HepG2 (cell line): ENCODE results near the gene CPLX1. TPM values are rescaled to one million over a fixed set of nuclear protein-coding genes. Genes with fewer than 3 reads are reported as not detected.

Experiments used
- ARNT2 ChIP-seq: sonication (generic); formaldehyde crosslinking; IDR thresholded peaks from 2 replicates; pipeline ENCODE4 v1.8.0; 2022; ENCODE audit warnings: mild to moderate bottlenecking, low read depth, missing genetic modification reagents, moderate library complexity
- GABPB1 ChIP-seq: IDR thresholded peaks from 2 replicates; pipeline ENCODE4 v1.6.1; 2016; ENCODE audit warnings: mild to moderate bottlenecking, missing genetic modification reagents, moderate library complexity, missing compliant biosample characterization
- MYC ChIP-seq: sonication (generic); formaldehyde crosslinking; IDR thresholded peaks from 2 replicates; pipeline ENCODE4 v1.9.0; 2021; ENCODE audit warnings: missing genetic modification reagents, borderline replicate concordance
- ZBTB40 ChIP-seq, 2 experiments: fragments of 450-650 bp in 1 of 2; sonication (generic) in 1 of 2; formaldehyde crosslinking in 1 of 2; IDR thresholded peaks; 2 replicates each; pipeline versions ENCODE4 v1.6.1 to v1.8.0; 2016 to 2022; ENCODE audit warnings: antibody characterized with exemption in 1 of 2, mild to moderate bottlenecking in 1 of 2, missing genetic modification reagents in 1 of 2
- ZNF282 ChIP-seq: fragments of 450-650 bp; IDR thresholded peaks from 2 replicates; pipeline ENCODE4 v1.6.1; 2018; ENCODE audit not compliant: partially characterized antibody
- ZSCAN29 ChIP-seq: sonication (generic); formaldehyde crosslinking; conservative IDR thresholded peaks from 2 replicates; pipeline ENCODE4 v1.4.0; 2020; ENCODE audit warnings: mild to moderate bottlenecking, missing genetic modification reagents
- polyA plus RNA-seq, 8 experiments: library from polyadenylated mRNA; depleted of rRNA in 3 of 8; stranded (reverse) in 7 of 8; unstranded in 1 of 8; fragments of >200 nt; fragmentation: Illumina TruSeq in 4 of 8; extraction: Trizol in 4 of 8; gene quantifications; 2 replicates each; pipeline versions ENCODE4 v1.2.1 to v1.2.3, GENCODE V29; 2011 to 2016; ENCODE audit warnings: low read depth in 4 of 8, missing spikeins in 1 of 8, mixed read lengths in 1 of 8; ENCODE audit not compliant: insufficient read depth in 1 of 8
- total RNA-seq, 5 experiments: library from RNA; depleted of rRNA; stranded (reverse); fragments of >200 nt; fragmentation: Illumina TruSeq; extraction: Trizol; gene quantifications; 2 replicates each; pipeline ENCODE4 v1.2.3, GENCODE V29; 2016; ENCODE audit warnings: low read depth in 1 of 5

Gene CPLX1
- total and polyA plus RNA-seq, 2 of the 13 experiments (the other 11 are each of a cell fraction or from before 2014, with no cell fraction given): 0.18 TPM

GRCh38 chr4:788636-789297 is 37.2 kb downstream of the CPLX1 start (continued):
- TF ChIP-seq ZBTB40 (IDR thresholded peaks at IDR 0.05): no peak
- 0 out of 2 replicates have a peak, but pooled peaks have one; percentile 49 for TF ChIP-seq ZBTB40 (CRISPR knock-in tag; IDR thresholded peaks at IDR 0.05)
- peak; percentile 75 for TF ChIP-seq MYC (CRISPR knock-in tag)
- no peak for TF ChIP-seq ZNF282
- TF ChIP-seq ARNT2: 0 out of 2 replicates have a peak, but pooled peaks have one; percentile 35
- peak; percentile 36; the same call in 1 of the 2 replicates for TF ChIP-seq GABPB1
- TF ChIP-seq ZSCAN29 (CRISPR knock-in tag): no peak
